Smooth muscle cell (in vitro differentiated cells): ENCODE data around the gene ITPK1. TPM values are rescaled to one million over a fixed set of nuclear protein-coding genes. Genes with fewer than 3 reads are reported as not detected.
"Not testable (repeated sequence)": the region's sequence is repeated elsewhere in the genome, so short reads cannot be mapped to it uniquely, and the experiment has no call there.

ENCODE experiments used
- DNase-seq: peaks from one replicate; lab custom pipeline; 2025; ENCODE audit not compliant: unreplicated experiment; lab: John Stamatoyannopoulos, UW
- H2AFZ ChIP-seq: fragments of 200-600 bp; sonication (generic); 2 replicates; pipeline ENCODE4 v1.6.0; 2016; ENCODE audit warnings: antibody characterized with exemption, low read depth, mild to moderate bottlenecking
- H3F3A ChIP-seq: fragments of 200-600 bp; sonication (generic); 2 replicates; pipeline ENCODE4 v1.6.0; 2017; ENCODE audit warnings: antibody characterized with exemption, low read depth
- H3K27ac ChIP-seq: fragments of 200-600 bp; sonication (generic); 2 replicates; pipeline ENCODE4 v1.5.1; 2016; ENCODE audit warnings: low read depth, mild to moderate bottlenecking
- H3K27me3 ChIP-seq: fragments of 200-600 bp; sonication (generic); 2 replicates; pipeline ENCODE4 v1.6.1; 2016; ENCODE audit warnings: low read depth, mild to moderate bottlenecking
- H3K36me3 ChIP-seq: fragments of 200-600 bp; sonication (generic); 2 replicates; pipeline ENCODE4 v1.5.1; 2016; ENCODE audit warnings: low read depth
- H3K4me1 ChIP-seq: fragments of 200-600 bp; sonication (generic); 2 replicates; pipeline ENCODE4 v1.5.1; 2016; ENCODE audit warnings: low read depth
- H3K4me2 ChIP-seq: fragments of 200-600 bp; sonication (generic); 2 replicates; pipeline ENCODE4 v1.6.0; 2016; ENCODE audit warnings: mild to moderate bottlenecking
- H3K4me3 ChIP-seq: fragments of 200-600 bp; sonication (generic); 2 replicates; pipeline ENCODE4 v1.5.1; 2016; ENCODE audit warnings: mild to moderate bottlenecking
- H3K79me2 ChIP-seq: fragments of 200-600 bp; sonication (generic); 2 replicates; pipeline ENCODE4 v1.6.0; 2016; ENCODE audit warnings: low read depth, mild to moderate bottlenecking
- H3K9ac ChIP-seq: fragments of 200-600 bp; sonication (generic); 2 replicates; pipeline ENCODE4 v1.6.0; 2016; ENCODE audit warnings: low read depth
- H3K9me3 ChIP-seq: fragments of 200-600 bp; sonication (generic); replicated peaks from 2 replicates; pipeline ENCODE4 v1.5.1; 2016; ENCODE audit warnings: low read depth
- H4K20me1 ChIP-seq: fragments of 200-600 bp; sonication (generic); 2 replicates; pipeline ENCODE4 v1.6.0; 2016; ENCODE audit warnings: low read depth
- WGBS: methylation state at CpG from one replicate; pipeline ENCODE4 v1.1.7; 2016; ENCODE audit warnings: low lambda C conversion rate; 5-methylcytosine and 5-hydroxymethylcytosine counted together
- polyA plus RNA-seq: library from polyadenylated mRNA; unstranded; fragments of >200 nt; fragmentation: Nextera tagmentation; extraction: Ambion mirVana; gene quantifications from 2 replicates; pipeline ENCODE4 v1.2.1, GENCODE V29; 2016
- total RNA-seq: library from RNA; depleted of rRNA; stranded (reverse); fragments of >200 nt; gene quantifications from 2 replicates; pipeline ENCODE4 v1.2.3, GENCODE V29; 2014
- TF ChIP-seq, protein P1 (sequence below): fragments of 200-600 bp; sonication (generic); IDR thresholded peaks from 2 replicates; pipeline ENCODE4 v1.5.1; 2017; ENCODE audit warnings: borderline replicate concordance, mild to moderate bottlenecking, antibody characterized with exemption; ENCODE audit not compliant: insufficient read depth, poor library complexity, severe bottlenecking

ITPK1 gene
- total and polyA plus RNA-seq, 2 experiments from 2014 or later, result 9.2 to 14.2 TPM

DNA sequence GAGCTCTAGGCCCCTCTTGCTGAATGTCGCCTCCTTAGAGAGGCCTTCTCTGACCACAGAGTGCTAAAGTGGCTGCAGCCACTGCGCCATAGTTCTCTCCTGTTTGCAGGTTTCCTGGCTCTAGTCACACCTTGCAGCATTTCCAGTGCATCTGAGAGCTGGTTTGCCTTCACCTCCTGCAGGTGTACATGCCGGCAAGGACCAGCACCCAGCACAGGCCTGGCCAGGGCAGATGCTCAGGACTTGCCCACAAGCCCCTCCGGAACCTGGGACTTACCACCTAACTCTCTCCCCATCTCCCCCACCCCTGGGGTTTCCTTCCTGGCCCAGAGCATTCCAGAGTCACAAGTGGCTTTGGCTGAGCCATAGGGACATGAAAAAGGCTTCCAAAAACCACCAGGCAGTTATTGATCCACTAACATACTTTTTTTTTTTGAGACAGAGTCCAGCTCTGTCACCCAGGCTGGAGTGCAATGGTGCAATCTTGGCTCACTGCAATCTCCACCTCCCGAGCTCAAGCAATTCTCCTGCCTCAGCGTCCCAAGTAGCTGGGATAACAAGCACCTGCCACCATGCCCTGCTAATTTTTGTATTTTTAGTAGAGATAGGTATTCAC is 9.1 kb downstream of the ITPK1 start:
- no peaks in the 10 kb centered on the region for H3K9me3 ChIP-seq
- TF ChIP-seq, protein P1, sequence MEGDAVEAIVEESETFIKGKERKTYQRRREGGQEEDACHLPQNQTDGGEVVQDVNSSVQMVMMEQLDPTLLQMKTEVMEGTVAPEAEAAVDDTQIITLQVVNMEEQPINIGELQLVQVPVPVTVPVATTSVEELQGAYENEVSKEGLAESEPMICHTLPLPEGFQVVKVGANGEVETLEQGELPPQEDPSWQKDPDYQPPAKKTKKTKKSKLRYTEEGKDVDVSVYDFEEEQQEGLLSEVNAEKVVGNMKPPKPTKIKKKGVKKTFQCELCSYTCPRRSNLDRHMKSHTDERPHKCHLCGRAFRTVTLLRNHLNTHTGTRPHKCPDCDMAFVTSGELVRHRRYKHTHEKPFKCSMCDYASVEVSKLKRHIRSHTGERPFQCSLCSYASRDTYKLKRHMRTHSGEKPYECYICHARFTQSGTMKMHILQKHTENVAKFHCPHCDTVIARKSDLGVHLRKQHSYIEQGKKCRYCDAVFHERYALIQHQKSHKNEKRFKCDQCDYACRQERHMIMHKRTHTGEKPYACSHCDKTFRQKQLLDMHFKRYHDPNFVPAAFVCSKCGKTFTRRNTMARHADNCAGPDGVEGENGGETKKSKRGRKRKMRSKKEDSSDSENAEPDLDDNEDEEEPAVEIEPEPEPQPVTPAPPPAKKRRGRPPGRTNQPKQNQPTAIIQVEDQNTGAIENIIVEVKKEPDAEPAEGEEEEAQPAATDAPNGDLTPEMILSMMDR, result no peak
- H3K4me3 ChIP-seq, result no peak overlapping the region
- peaks cover 41% of the 10 kb centered on the region for H4K20me1 ChIP-seq
- DNase-seq, result no peak
- H3K79me2 ChIP-seq, result peaks cover 26% of the 10 kb centered on the region
- 82% methylated on average over 6 of the region's 6 CpGs for WGBS
- H3K27me3 ChIP-seq, result no peaks in the 10 kb centered on the region
- no peaks in the 10 kb centered on the region for H3F3A ChIP-seq
- no peak overlapping the region for H2AFZ ChIP-seq
- no peak overlapping the region for H3K9ac ChIP-seq
- H3K4me1 ChIP-seq, result peaks cover 7% of the 10 kb centered on the region
- no peak overlapping the region for H3K4me2 ChIP-seq
- no peak overlapping the region for H3K27ac ChIP-seq
- H3K36me3 ChIP-seq, result no peaks in the 10 kb centered on the region

DNA sequence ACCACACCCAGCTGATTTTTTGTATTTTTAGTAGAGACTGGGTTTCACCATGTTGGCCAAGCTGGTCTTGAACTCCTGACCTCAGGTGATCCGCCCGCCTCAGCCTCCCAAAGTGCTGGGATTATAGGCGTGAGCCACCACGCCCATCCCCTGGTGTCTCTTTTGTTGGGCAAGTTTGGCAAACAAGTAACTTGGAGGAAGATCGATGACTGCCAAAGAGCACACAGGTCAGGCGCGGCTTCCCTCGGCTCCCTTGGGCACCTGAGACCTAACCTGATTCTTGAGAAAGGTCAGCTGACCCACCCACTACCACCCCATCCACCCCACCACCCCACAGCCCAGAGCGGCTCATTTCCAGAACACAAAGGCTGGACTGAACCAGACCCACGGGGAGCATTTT is 9.9 kb downstream of the ITPK1 start:
- not testable (repeated sequence) for H3K9ac ChIP-seq, H3F3A ChIP-seq, H3K9me3 ChIP-seq, H3K27ac ChIP-seq, H3K36me3 ChIP-seq, H3K4me3 ChIP-seq, H2AFZ ChIP-seq, DNase-seq, H3K4me1 ChIP-seq, H3K27me3 ChIP-seq
- WGBS, result over 99% methylated on average over 10 of the region's 10 CpGs
- peaks cover 36% of the 10 kb centered on the region for H4K20me1 ChIP-seq
- H3K4me2 ChIP-seq, result peak overlapping the region; percentile 27
- H3K79me2 ChIP-seq, result peaks cover 18% of the 10 kb centered on the region

DNA sequence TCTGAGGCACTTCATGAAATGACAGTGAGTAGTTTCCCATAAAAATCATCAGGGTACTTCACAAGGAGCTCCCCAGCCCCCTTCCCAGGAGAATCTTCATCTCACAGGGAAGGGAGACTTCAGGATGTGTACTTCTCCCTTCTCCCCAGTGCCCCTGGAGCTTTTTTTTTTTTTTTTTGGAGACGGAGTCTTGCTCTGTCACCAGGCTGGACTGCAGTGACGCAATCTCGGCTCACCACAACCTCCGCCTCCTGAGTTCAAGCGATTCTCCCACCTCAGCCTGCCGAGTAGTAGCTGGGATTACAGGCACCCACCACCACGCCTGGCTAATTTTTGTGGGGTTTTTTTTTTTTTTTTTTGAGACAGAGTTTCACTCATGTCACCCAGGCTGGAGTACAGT is 10.4 kb downstream of the ITPK1 start:
- no peaks in the 10 kb centered on the region for H3K9me3 ChIP-seq
- no peaks in the 10 kb centered on the region for H3F3A ChIP-seq
- TF ChIP-seq, protein P1, result no peak
- no peaks in the 10 kb centered on the region for H3K27me3 ChIP-seq
- peaks cover 31% of the 10 kb centered on the region for H4K20me1 ChIP-seq
- no peak overlapping the region for H2AFZ ChIP-seq
- peaks cover 7% of the 10 kb centered on the region for H3K4me1 ChIP-seq
- DNase-seq, result no peak
- H3K4me2 ChIP-seq, result peak overlapping the region; percentile 67
- 16% methylated on average over 7 of the region's 7 CpGs for WGBS
- no peaks in the 10 kb centered on the region for H3K36me3 ChIP-seq
- H3K27ac ChIP-seq, result peak overlapping the region; percentile 68
- no peak overlapping the region for H3K4me3 ChIP-seq
- peaks cover 13% of the 10 kb centered on the region for H3K79me2 ChIP-seq
- H3K9ac ChIP-seq, result peak overlapping the region; percentile 59

DNA sequence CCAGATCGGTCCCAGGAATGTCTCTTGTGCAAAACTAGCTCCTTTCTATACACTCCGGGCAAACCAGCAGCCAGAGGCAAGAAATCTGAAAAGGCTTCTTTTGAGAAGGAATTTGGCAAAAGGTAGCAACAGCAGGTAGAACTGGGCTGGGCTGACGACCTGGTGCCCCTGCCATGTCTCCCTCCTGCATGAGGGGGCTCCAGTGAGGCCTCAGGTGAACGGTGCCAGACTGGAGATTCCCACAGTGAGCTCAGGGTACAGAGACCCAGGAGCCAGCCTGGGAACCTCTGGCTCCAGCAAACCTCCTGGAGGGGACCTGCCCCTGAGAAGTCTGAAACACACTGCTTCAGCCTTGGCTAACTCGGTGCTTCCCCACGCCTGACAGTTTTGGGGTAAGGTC is 10.8 kb downstream of the ITPK1 start:
- TF ChIP-seq, protein P1, result no peak
- no peaks in the 10 kb centered on the region for H3K36me3 ChIP-seq
- H4K20me1 ChIP-seq, result peaks cover 31% of the 10 kb centered on the region
- no peak overlapping the region for H3K4me3 ChIP-seq
- H3K27ac ChIP-seq, result peak overlapping the region; percentile 68
- no peaks in the 10 kb centered on the region for H3K9me3 ChIP-seq
- H3K4me2 ChIP-seq, result peak overlapping the region; percentile 67
- H3K4me1 ChIP-seq, result peaks cover 7% of the 10 kb centered on the region
- H3K9ac ChIP-seq, result peak overlapping the region; percentile 59
- peaks cover 13% of the 10 kb centered on the region for H3K79me2 ChIP-seq
- no peak for DNase-seq
- no peaks in the 10 kb centered on the region for H3K27me3 ChIP-seq
- H3F3A ChIP-seq, result no peaks in the 10 kb centered on the region
- no peak overlapping the region for H2AFZ ChIP-seq
- 71% methylated on average over 6 of the region's 6 CpGs for WGBS
